22Rv1 (cell line): ENCODE results near the gene TTC21A.

Experiments
- ZFX ChIP-seq: fragments of 450-650 bp; IDR thresholded peaks from 2 replicates; pipeline ENCODE4 v1.6.1; 2017; ENCODE audit warnings: antibody characterized with exemption, borderline replicate concordance
- TF ChIP-seq, protein P1 (sequence below): fragments of 450-650 bp; IDR thresholded peaks from 2 replicates; pipeline ENCODE4 v1.5.1; 2017; ENCODE audit warnings: mild to moderate bottlenecking

DNA sequence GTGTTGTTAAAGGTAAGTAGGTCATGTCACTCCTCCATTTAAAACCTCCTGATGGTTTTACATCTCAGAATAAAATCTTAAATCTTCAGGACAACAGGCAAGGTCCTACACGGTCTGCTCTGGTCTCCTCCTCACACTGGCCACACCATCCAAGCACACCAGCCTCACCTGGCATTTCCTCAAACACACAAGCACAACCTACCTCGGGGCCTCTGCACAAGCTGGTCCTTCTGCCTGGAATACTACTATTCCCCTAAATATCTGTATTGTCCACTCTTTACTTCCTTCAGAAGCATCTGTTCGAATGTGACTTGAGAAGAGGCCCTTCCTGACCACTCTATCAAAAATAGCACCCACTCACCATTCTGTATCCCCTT lies 1.8 kb upstream of the TTC21A start:
- TF ChIP-seq, protein P1, sequence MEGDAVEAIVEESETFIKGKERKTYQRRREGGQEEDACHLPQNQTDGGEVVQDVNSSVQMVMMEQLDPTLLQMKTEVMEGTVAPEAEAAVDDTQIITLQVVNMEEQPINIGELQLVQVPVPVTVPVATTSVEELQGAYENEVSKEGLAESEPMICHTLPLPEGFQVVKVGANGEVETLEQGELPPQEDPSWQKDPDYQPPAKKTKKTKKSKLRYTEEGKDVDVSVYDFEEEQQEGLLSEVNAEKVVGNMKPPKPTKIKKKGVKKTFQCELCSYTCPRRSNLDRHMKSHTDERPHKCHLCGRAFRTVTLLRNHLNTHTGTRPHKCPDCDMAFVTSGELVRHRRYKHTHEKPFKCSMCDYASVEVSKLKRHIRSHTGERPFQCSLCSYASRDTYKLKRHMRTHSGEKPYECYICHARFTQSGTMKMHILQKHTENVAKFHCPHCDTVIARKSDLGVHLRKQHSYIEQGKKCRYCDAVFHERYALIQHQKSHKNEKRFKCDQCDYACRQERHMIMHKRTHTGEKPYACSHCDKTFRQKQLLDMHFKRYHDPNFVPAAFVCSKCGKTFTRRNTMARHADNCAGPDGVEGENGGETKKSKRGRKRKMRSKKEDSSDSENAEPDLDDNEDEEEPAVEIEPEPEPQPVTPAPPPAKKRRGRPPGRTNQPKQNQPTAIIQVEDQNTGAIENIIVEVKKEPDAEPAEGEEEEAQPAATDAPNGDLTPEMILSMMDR: no peak
- no peak for TF ChIP-seq ZFX
